ENCODE measurements around the gene ZNF385B.

Gene ZNF385B

DNA sequence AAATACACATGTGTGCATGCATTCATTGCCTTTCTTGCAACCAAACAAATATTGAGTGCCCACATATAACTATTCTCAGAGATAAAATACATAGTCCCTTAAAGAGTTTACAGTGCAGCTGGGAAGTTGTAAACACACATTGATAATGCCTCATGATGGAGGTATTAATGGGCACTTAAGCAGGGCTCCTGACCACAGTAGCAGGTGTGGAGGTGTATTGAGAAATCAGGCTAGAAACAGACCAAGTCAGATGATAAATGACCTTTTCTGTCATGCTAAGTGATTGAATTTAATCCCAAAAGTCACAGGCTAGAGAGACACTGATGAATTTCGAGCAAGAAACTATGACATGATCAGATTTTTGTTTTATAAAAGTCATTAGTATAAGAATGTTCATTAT is 157.7 kb downstream of the ZNF385B start:
- Mint-ChIP-seq H3K4me3 (no peak overlapping the region), H3K27me3 (no peaks in the 10 kb centered on the region), H3K4me1 (no peaks in the 10 kb centered on the region), H3K27ac (ENCODE audit: low read depth) (no peak overlapping the region), H3K36me3 (ENCODE audit: insufficient read depth) (no peaks in the 10 kb centered on the region), H3K9me3 (peaks cover 11% of the 10 kb centered on the region)
- ATAC-seq (replicated peaks; ENCODE audit: extremely low read depth, poor library complexity, severe bottlenecking) (no peak), DNase-seq (ENCODE audit: low spot score in 2 of 2) (no peak)

- no peak overlapping the region for H3K27ac Mint-ChIP-seq (ENCODE audit: low read depth)
- no peaks in the 10 kb centered on the region for H3K4me1 Mint-ChIP-seq
- DNase-seq (ENCODE audit: low spot score in 2 of 2), result no peak
- H3K9me3 Mint-ChIP-seq, result peaks cover 6% of the 10 kb centered on the region
- no peak overlapping the region for H3K4me3 Mint-ChIP-seq
- H3K36me3 Mint-ChIP-seq (ENCODE audit: insufficient read depth), result no peaks in the 10 kb centered on the region
- no peak for ATAC-seq (replicated peaks; ENCODE audit: extremely low read depth, poor library complexity, severe bottlenecking)
- no peaks in the 10 kb centered on the region for H3K27me3 Mint-ChIP-seq
Observed at GRCh38 chr2:179702912-179703311, 158.5 kb downstream of the ZNF385B start.

DNA sequence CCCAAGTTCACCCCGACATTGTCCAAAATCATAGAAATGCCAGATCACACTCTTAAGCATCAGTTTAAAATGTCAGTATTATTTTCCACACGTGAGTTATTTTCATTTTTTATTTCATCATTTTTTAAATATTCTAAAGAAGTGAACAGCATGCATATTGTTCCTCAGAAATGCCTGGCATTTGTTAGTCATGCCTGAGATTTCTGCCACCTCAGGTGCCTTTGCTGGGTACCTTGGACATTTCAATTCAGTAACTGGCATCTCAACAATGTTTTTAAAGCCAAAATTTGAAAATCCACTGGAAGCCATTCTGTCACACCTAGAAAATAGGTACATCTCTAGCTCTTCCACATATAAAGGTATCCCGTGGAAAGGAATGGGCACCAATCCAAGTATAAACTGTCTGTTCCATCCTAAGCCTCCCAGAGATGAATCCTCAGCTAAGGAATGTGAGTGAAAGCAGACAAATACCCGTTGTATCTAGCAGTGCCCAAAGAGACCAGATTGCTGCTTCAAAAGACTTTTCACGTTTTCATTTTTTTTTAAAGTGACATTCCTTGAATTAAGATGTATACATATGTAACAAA is 159.8 kb downstream of the ZNF385B start:
- Mint-ChIP-seq H3K36me3 (ENCODE audit: insufficient read depth) (no peaks in the 10 kb centered on the region), H3K27me3 (no peaks in the 10 kb centered on the region), H3K4me1 (no peaks in the 10 kb centered on the region), H3K27ac (ENCODE audit: low read depth) (no peak overlapping the region), H3K4me3 (no peak overlapping the region), H3K9me3 (peaks cover 6% of the 10 kb centered on the region)
- ATAC-seq (replicated peaks; ENCODE audit: extremely low read depth, poor library complexity, severe bottlenecking) (no peak), DNase-seq (ENCODE audit: low spot score in 2 of 2) (no peak)

DNA sequence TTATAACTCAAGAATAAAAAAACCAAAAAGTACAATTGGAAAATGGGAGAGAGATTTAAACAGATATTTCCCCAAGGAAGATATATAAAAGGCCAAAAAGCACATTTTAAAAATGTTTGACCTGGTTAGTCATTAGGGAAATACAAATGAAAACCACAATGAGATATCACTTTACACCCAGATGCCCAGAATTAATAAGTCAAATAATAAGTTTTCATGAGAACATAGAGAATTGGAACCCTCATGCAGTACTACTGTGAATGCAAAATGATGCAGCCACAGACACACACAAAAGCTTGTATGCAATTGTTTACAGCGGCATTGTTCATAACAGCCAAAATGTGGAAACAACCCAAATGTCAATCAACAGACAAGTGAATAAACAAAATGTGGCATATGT is 165.9 kb downstream of the ZNF385B start:
- no peaks in the 10 kb centered on the region for H3K4me1 Mint-ChIP-seq
- no peaks in the 10 kb centered on the region for H3K27me3 Mint-ChIP-seq
- no peak overlapping the region for H3K4me3 Mint-ChIP-seq
- no peak overlapping the region for H3K27ac Mint-ChIP-seq (ENCODE audit: low read depth)
- ATAC-seq (replicated peaks; ENCODE audit: extremely low read depth, poor library complexity, severe bottlenecking), result no peak
- DNase-seq (ENCODE audit: low spot score in 2 of 2), result no peak
- H3K36me3 Mint-ChIP-seq (ENCODE audit: insufficient read depth), result no peaks in the 10 kb centered on the region
- H3K9me3 Mint-ChIP-seq, result no peaks in the 10 kb centered on the region

GRCh38 chr2:179694963-179695362 is 166.4 kb downstream of the ZNF385B start:
- Mint-ChIP-seq H3K36me3 (ENCODE audit: insufficient read depth) (no peaks in the 10 kb centered on the region), H3K27ac (ENCODE audit: low read depth) (no peak overlapping the region), H3K4me1 (no peaks in the 10 kb centered on the region), H3K27me3 (no peaks in the 10 kb centered on the region), H3K4me3 (no peak overlapping the region), H3K9me3 (no peaks in the 10 kb centered on the region)
- ATAC-seq (replicated peaks; ENCODE audit: extremely low read depth, poor library complexity, severe bottlenecking) (no peak), DNase-seq (ENCODE audit: low spot score in 2 of 2) (no peak)

- Mint-ChIP-seq H3K27me3 (no peaks in the 10 kb centered on the region), H3K4me1 (no peaks in the 10 kb centered on the region), H3K36me3 (ENCODE audit: insufficient read depth) (no peaks in the 10 kb centered on the region), H3K9me3 (peaks cover 5% of the 10 kb centered on the region), H3K27ac (ENCODE audit: low read depth) (no peak overlapping the region), H3K4me3 (no peak overlapping the region)
- DNase-seq (ENCODE audit: low spot score in 2 of 2), result no peak
- ATAC-seq (replicated peaks; ENCODE audit: extremely low read depth, poor library complexity, severe bottlenecking), result no peak
Observed at GRCh38 chr2:179692610-179693009, 168.8 kb downstream of the ZNF385B start.

DNA sequence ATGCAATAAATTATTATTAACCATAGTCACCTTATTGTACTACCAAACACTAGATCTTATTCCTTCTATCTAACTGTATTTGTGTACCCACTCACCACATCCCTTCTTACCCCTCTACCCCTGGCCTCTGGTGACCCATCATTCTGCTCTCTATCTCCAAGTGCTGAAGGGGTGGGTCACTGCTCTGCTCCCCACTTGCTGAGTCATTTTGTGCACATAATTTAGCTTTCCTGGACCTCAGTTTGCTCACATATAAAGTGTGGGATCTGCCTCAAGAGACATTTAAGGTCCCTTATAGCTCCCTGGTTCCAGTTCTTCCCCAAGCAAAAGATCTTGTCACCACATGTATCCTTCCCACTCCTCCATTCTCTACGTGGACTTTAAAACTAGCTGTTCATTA is 169.4 kb downstream of the ZNF385B start:
- no peak for DNase-seq (ENCODE audit: low spot score in 2 of 2)
- no peak overlapping the region for H3K27ac Mint-ChIP-seq (ENCODE audit: low read depth)
- ATAC-seq (replicated peaks; ENCODE audit: extremely low read depth, poor library complexity, severe bottlenecking), result no peak
- H3K27me3 Mint-ChIP-seq, result no peaks in the 10 kb centered on the region
- H3K4me1 Mint-ChIP-seq, result no peaks in the 10 kb centered on the region
- no peaks in the 10 kb centered on the region for H3K36me3 Mint-ChIP-seq (ENCODE audit: insufficient read depth)
- H3K4me3 Mint-ChIP-seq, result no peak overlapping the region
- H3K9me3 Mint-ChIP-seq, result peaks cover 7% of the 10 kb centered on the region

DNA sequence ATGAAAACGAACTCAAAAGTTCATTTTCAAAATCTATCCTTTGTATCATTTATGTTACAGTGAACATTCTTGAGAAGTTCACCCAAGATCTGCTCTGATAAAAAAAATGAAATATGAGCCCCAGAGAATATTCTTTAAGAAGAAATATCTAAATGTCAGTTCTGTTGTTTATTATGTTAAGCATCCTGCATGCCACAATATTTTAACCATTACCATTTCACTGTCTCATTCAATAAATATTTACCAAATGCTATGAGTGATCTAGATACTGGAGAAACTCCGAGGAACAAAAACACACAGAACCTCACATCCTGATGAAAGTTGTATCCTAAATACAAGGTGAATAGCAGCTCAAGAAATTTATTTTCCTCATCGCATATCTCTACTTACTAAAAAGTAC is 170.2 kb downstream of the ZNF385B start:
- no peak overlapping the region for H3K27ac Mint-ChIP-seq (ENCODE audit: low read depth)
- H3K36me3 Mint-ChIP-seq (ENCODE audit: insufficient read depth), result no peaks in the 10 kb centered on the region
- no peak overlapping the region for H3K4me3 Mint-ChIP-seq
- ATAC-seq (replicated peaks; ENCODE audit: extremely low read depth, poor library complexity, severe bottlenecking) (no peak), DNase-seq (ENCODE audit: low spot score in 2 of 2) (no peak)
- peaks cover 10% of the 10 kb centered on the region for H3K9me3 Mint-ChIP-seq
- H3K4me1 Mint-ChIP-seq, result no peaks in the 10 kb centered on the region
- H3K27me3 Mint-ChIP-seq, result no peaks in the 10 kb centered on the region

- DNase-seq (ENCODE audit: low spot score in 2 of 2) (no peak), ATAC-seq (replicated peaks; ENCODE audit: extremely low read depth, poor library complexity, severe bottlenecking) (no peak)
- H3K27ac Mint-ChIP-seq (ENCODE audit: low read depth), result no peak overlapping the region
- H3K9me3 Mint-ChIP-seq, result peaks cover 10% of the 10 kb centered on the region
- no peaks in the 10 kb centered on the region for H3K27me3 Mint-ChIP-seq
- no peaks in the 10 kb centered on the region for H3K36me3 Mint-ChIP-seq (ENCODE audit: insufficient read depth)
- H3K4me3 Mint-ChIP-seq, result no peak overlapping the region
- H3K4me1 Mint-ChIP-seq, result no peaks in the 10 kb centered on the region
Observed at GRCh38 chr2:179686718-179687342, 174.6 kb downstream of the ZNF385B start.

DNA sequence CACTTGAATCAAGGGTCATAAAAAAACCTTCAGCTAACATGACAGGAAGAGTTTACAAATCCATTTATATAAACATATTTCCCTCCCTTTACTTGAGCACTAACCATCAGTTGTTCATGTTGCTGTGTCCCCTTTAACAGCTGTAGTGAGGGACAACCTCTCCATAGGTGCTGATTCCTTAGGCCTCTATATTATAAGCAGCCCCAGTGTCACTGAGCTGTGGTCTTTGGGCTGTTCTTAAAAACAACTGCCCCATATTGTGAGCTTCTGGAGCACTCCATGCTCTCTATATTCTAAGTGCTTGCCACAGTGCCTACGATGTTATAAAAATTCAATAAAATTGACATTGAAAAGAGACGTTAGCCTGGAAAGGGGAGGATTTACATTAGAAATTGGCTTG is 175.3 kb downstream of the ZNF385B start:
- no peaks in the 10 kb centered on the region for H3K27me3 Mint-ChIP-seq
- no peak for ATAC-seq (replicated peaks; ENCODE audit: extremely low read depth, poor library complexity, severe bottlenecking)
- no peaks in the 10 kb centered on the region for H3K4me1 Mint-ChIP-seq
- H3K4me3 Mint-ChIP-seq, result no peak overlapping the region
- no peaks in the 10 kb centered on the region for H3K36me3 Mint-ChIP-seq (ENCODE audit: insufficient read depth)
- DNase-seq (ENCODE audit: low spot score in 2 of 2), result no peak
- H3K27ac Mint-ChIP-seq (ENCODE audit: low read depth), result no peak overlapping the region
- H3K9me3 Mint-ChIP-seq, result peaks cover 10% of the 10 kb centered on the region

DNA sequence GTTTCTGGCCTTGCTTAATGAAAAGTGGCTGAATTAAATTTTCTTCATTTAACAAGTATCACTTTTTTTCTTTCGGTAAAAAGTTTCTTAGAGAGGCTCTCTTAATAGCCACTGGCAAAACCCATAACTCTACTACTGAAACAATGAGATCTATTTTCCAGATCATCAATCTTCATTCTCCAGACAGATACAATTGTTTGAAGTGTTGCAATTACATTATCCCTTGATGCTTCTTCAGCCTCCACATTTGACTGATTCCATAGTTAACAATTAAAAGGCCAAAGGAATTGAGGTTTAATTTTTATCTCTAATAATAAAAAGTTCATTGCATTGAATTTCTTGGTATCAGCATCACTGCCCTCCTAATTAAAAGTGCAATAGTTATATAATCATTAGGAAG is 176.3 kb downstream of the ZNF385B start:
- Mint-ChIP-seq H3K4me1 (no peaks in the 10 kb centered on the region), H3K27ac (ENCODE audit: low read depth) (no peak overlapping the region), H3K36me3 (ENCODE audit: insufficient read depth) (no peaks in the 10 kb centered on the region), H3K4me3 (no peak overlapping the region), H3K27me3 (no peaks in the 10 kb centered on the region), H3K9me3 (peaks cover 10% of the 10 kb centered on the region)
- DNase-seq (ENCODE audit: low spot score in 2 of 2) (no peak), ATAC-seq (replicated peaks; ENCODE audit: extremely low read depth, poor library complexity, severe bottlenecking) (no peak)

DNA sequence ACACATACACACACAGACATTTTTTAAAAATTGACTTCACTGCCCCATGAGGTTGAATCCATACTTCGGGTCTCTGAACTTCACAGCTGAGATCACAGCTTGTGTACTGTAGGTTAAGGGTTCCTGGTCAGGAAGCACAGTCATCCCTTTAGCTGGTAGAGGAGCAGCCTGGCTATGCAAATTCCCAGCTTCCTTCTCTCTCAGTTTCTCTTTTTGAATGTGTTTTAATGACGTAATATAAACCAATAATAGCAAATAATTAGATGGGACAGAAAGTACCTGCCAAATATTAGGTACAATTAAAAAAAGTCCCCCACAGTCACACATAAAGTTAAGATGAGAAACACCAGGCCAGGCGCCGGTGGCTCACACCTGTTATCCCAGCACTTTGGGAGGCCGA is 178.7 kb downstream of the ZNF385B start:
- ATAC-seq (replicated peaks; ENCODE audit: extremely low read depth, poor library complexity, severe bottlenecking), result no peak

GRCh38 chr2:179677746-179678505 is 183.5 kb downstream of the ZNF385B start:
- Mint-ChIP-seq H3K36me3 (ENCODE audit: insufficient read depth) (no peaks in the 10 kb centered on the region), H3K4me3 (no peak overlapping the region), H3K4me1 (no peaks in the 10 kb centered on the region), H3K9me3 (no peaks in the 10 kb centered on the region), H3K27ac (ENCODE audit: low read depth) (no peak overlapping the region), H3K27me3 (no peaks in the 10 kb centered on the region)
- ATAC-seq (replicated peaks; ENCODE audit: extremely low read depth, poor library complexity, severe bottlenecking), result no peak
- DNase-seq (ENCODE audit: low spot score in 2 of 2), result no peak

More for the DNA sequence above, 178.7 kb downstream of the ZNF385B start:
- Mint-ChIP-seq H3K36me3 (ENCODE audit: insufficient read depth) (no peaks in the 10 kb centered on the region), H3K4me1 (no peaks in the 10 kb centered on the region), H3K4me3 (no peak overlapping the region), H3K9me3 (peaks cover 5% of the 10 kb centered on the region), H3K27me3 (no peaks in the 10 kb centered on the region), H3K27ac (ENCODE audit: low read depth) (no peak overlapping the region)
- no peak for DNase-seq (ENCODE audit: low spot score in 2 of 2)

Data from central memory CD8-positive, alpha-beta T cell (primary cell).